Suprapubic skin (tissue), 4 donors: ENCODE measurements around the gene GUCY1A1. TPM values are rescaled to one million over a fixed set of nuclear protein-coding genes. Genes with fewer than 3 reads are reported as not detected.

ENCODE experiments used
- DNase-seq, 2 donors: peaks; one replicate each; pipeline ENCODE4 v3.0.0-alpha.2; 2019; ENCODE audit warnings: low spot score in 2 of 2
- H3K27ac ChIP-seq: fragments of 200-600 bp; sonication (generic); one replicate; pipeline ENCODE4 v1.5.1; 2019
- H3K27me3 ChIP-seq: fragments of 200-600 bp; sonication (generic); one replicate; pipeline ENCODE4 v1.5.1; 2019
- H3K36me3 ChIP-seq: fragments of 200-600 bp; sonication (generic); one replicate; pipeline ENCODE4 v1.5.1; 2019
- H3K4me1 ChIP-seq: fragments of 200-600 bp; sonication (generic); one replicate; pipeline ENCODE4 v1.5.1; 2019
- H3K4me3 ChIP-seq: fragments of 200-600 bp; sonication (generic); one replicate; pipeline ENCODE4 v1.5.1; 2019; ENCODE audit warnings: mild to moderate bottlenecking
- H3K9me3 ChIP-seq: fragments of 200-600 bp; sonication (generic); one replicate; pipeline ENCODE4 v1.5.1; 2019
- CTCF ChIP-seq, 2 donors: fragments of 200-600 bp in 1 of 2; fragments of 450-650 bp in 1 of 2; sonication (generic) in 1 of 2; IDR thresholded peaks; one replicate each; pipeline ENCODE4 v1.5.1; 2016 to 2019; ENCODE audit warnings: antibody characterized with exemption in 2 of 2, mild to moderate bottlenecking in 1 of 2, moderate library complexity in 1 of 2
- EP300 ChIP-seq: sonication (generic); formaldehyde crosslinking; IDR thresholded peaks from one replicate; pipeline ENCODE4 v1.6.1; 2017; ENCODE audit warnings: antibody characterized with exemption
- POLR2A ChIP-seq, 2 donors: fragments of 450-650 bp; IDR thresholded peaks; one replicate each; pipeline ENCODE4 v1.6.1; 2017; ENCODE audit warnings: antibody characterized with exemption in 2 of 2, mild to moderate bottlenecking in 2 of 2, moderate library complexity in 2 of 2
- POLR2AphosphoS5 ChIP-seq, 3 donors: sonication (generic); formaldehyde crosslinking; IDR thresholded peaks; one replicate each; pipeline ENCODE4 v1.6.1; 2017; ENCODE audit warnings: antibody characterized with exemption in 3 of 3
- WGBS: methylation state at CpG from one replicate; pipeline ENCODE4 v1.1.5; 2018; 5-methylcytosine and 5-hydroxymethylcytosine counted together
- total RNA-seq, 4 donors: library from RNA; depleted of rRNA; stranded (reverse); fragments of >200 nt; gene quantifications; one replicate each; pipeline ENCODE4 v1.1.0, GENCODE V29; 2016

GUCY1A1 gene
- total RNA-seq, 4 donors from 2014 or later = 5.1 to 15.3 (median 8.9) TPM

- Histone ChIP-seq H3K4me3 (no peak overlapping the region), H3K27ac (no peak overlapping the region), H3K9me3 (no peaks in the 10 kb centered on the region), H3K4me1 (peaks cover 5% of the 10 kb centered on the region), H3K36me3 (no peaks in the 10 kb centered on the region), H3K27me3 (no peaks in the 10 kb centered on the region)
- TF ChIP-seq CTCF (IDR thresholded peaks at IDR 0.05) = no peak
- no peak for TF ChIP-seq EP300
- no peak for TF ChIP-seq POLR2AphosphoS5 (IDR thresholded peaks at IDR 0.05)
- no peak for TF ChIP-seq POLR2A (IDR thresholded peaks at IDR 0.05)
- no peak for DNase-seq
- WGBS = 92% methylated on average over 2 of the region's 2 CpGs
Measured at GRCh38 chr4:155701827-155702226, 35.2 kb downstream of the GUCY1A1 start.

DNA sequence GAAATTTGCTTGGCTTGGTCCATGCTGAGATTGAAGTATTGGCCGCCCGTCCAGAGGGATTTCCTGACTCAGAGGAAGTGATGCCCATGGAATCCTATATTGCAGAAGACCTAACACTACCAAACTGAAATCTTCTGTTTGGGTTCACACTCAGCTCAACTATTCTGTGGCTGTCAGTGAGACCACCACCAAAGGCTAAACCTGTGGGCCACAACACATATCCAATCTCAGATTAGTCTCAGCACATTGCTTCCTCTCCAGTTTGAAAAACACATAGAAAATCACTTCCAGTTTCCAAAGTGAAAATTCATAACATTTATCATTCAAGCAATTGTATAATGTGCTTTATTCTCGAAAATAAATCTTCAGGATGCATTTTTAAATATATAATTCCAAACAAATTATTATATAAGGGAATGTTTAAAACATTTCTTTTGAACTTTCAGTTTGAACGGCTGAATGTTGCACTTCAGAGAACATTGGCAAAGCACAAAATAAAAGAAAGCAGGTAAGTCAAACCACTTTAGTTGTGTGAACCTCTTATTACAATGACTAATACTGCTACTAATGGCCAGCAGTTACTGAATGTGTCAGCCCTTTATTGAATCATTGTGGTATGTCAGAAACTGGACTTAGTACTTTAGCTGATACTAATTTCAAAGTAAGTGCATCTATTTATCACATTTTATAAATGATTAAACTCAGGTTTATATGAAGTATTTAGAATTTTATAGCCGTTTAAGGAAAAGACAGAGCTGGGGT is 37.0 kb downstream of the GUCY1A1 start:
- TF ChIP-seq CTCF (IDR thresholded peaks at IDR 0.05) = no peak
- no peak for TF ChIP-seq POLR2AphosphoS5 (IDR thresholded peaks at IDR 0.05)
- TF ChIP-seq EP300 = no peak
- TF ChIP-seq POLR2A (IDR thresholded peaks at IDR 0.05) = no peak
- Histone ChIP-seq H3K9me3 (no peaks in the 10 kb centered on the region), H3K4me3 (no peak overlapping the region), H3K4me1 (peaks cover 5% of the 10 kb centered on the region), H3K27ac (no peak overlapping the region), H3K27me3 (no peaks in the 10 kb centered on the region), H3K36me3 (no peaks in the 10 kb centered on the region)
- WGBS = 84% methylated on average over 5 of the region's 5 CpGs
- DNase-seq = no peak

DNA sequence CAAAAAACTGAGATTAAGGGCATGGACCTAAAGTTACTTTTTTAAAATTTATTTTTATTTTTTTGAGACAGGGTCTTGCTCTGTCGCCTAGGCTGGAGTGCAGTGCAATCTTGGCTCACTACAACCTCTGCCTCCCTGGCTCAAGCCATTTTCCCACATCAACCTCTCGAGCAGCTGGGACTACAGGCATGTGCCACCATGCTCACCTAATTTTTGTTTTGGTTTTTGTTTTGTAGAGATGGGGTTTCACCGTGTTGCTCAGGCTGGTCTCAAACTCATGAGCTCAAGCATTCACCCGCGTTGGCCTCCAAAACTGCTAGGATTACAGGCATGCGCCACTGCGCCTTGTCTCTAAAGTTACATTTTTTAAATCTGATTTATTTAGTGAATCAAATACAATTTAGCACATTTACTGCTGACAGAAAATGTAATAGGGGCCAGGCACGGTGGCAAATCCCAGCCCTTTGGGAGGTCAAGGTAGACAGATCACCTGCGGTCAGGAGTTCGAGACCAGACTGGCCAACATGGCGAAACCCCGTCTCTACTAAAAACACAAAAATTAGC is 38.3 kb downstream of the GUCY1A1 start:
- DNase-seq = no peak
- Histone ChIP-seq H3K4me1 (peaks cover 5% of the 10 kb centered on the region), H3K27ac (no peak overlapping the region), H3K4me3 (no peak overlapping the region), H3K36me3 (no peaks in the 10 kb centered on the region), H3K9me3 (no peaks in the 10 kb centered on the region), H3K27me3 (no peaks in the 10 kb centered on the region)
- 87% methylated on average over 12 of the region's 12 CpGs for WGBS
- no peak for TF ChIP-seq EP300
- TF ChIP-seq CTCF (IDR thresholded peaks at IDR 0.05) = no peak
- TF ChIP-seq POLR2A (IDR thresholded peaks at IDR 0.05) = no peak

DNA sequence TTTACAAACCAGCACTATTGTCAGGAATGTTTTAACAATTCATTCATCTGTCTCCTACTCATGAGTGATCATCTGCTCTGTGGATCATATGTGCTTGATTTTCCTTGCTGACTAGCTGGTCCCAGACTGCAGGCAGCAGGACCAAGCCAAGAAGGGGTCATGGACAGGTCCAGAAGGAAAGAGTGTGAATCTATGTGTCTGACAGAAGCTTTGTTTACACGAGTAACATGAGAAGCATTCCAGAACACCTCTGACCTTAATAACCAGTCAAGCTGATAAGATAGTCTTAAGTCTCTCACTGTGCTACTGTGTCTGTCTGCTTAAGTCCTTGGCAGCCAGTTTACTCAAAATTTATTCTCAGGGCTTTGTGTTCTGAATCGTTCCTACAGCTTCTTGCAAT is 39.0 kb downstream of the GUCY1A1 start:
- H3K4me3 ChIP-seq = no peak overlapping the region
- no peaks in the 10 kb centered on the region for H3K27me3 ChIP-seq
- no peaks in the 10 kb centered on the region for H3K36me3 ChIP-seq
- TF ChIP-seq POLR2A (IDR thresholded peaks at IDR 0.05) = no peak
- TF ChIP-seq POLR2AphosphoS5 (IDR thresholded peaks at IDR 0.05) = no peak
- no peak for TF ChIP-seq CTCF (IDR thresholded peaks at IDR 0.05)
- TF ChIP-seq EP300 = no peak
- peaks cover 5% of the 10 kb centered on the region for H3K4me1 ChIP-seq
- no peak overlapping the region for H3K27ac ChIP-seq
- DNase-seq = no peak
- no peaks in the 10 kb centered on the region for H3K9me3 ChIP-seq
- 26% methylated on average over 2 of the region's 2 CpGs for WGBS

GRCh38 chr4:155706147-155706546 is 39.5 kb downstream of the GUCY1A1 start:
- Histone ChIP-seq H3K36me3 (no peaks in the 10 kb centered on the region), H3K4me1 (peaks cover 5% of the 10 kb centered on the region), H3K4me3 (no peak overlapping the region), H3K9me3 (no peaks in the 10 kb centered on the region), H3K27me3 (no peaks in the 10 kb centered on the region), H3K27ac (no peak overlapping the region)
- no peak for TF ChIP-seq CTCF (IDR thresholded peaks at IDR 0.05)
- no peak for TF ChIP-seq POLR2AphosphoS5 (IDR thresholded peaks at IDR 0.05)
- no peak for TF ChIP-seq EP300
- no peak for TF ChIP-seq POLR2A (IDR thresholded peaks at IDR 0.05)
- no peak for DNase-seq
- WGBS = 38% methylated on average over 2 of the region's 2 CpGs
